Fibroblast of skin of abdomen (primary cell): ENCODE measurements around the gene CPLX3. TPM values are rescaled to one million over a fixed set of nuclear protein-coding genes. Genes with fewer than 3 reads are reported as not detected.
A peak's percentile ranks its signal among the peaks of the same experiment; 100 is the strongest.
"Not testable (repeated sequence)": the region's sequence is repeated elsewhere in the genome, so short reads cannot be mapped to it uniquely, and the experiment has no call there.

Source experiments
- DNase-seq: peaks from one replicate; pipeline ENCODE4 v3.0.0-alpha.2; 2013
- polyA plus RNA-seq, 2 experiments: library from polyadenylated mRNA; unstranded; fragments of 120-200 nt; gene quantifications; one replicate each; pipeline ENCODE4 v1.2.1, GENCODE V29; 2013; ENCODE audit not compliant: insufficient read length in 2 of 2

CPLX3 gene, protein sequence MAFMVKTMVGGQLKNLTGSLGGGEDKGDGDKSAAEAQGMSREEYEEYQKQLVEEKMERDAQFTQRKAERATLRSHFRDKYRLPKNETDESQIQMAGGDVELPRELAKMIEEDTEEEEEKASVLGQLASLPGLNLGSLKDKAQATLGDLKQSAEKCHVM
- not detected for polyA plus RNA-seq (2013, experiment 1 of 2; ENCODE audit: insufficient read length)
- not detected for polyA plus RNA-seq (2013, experiment 2 of 2; ENCODE audit: insufficient read length)

DNA sequence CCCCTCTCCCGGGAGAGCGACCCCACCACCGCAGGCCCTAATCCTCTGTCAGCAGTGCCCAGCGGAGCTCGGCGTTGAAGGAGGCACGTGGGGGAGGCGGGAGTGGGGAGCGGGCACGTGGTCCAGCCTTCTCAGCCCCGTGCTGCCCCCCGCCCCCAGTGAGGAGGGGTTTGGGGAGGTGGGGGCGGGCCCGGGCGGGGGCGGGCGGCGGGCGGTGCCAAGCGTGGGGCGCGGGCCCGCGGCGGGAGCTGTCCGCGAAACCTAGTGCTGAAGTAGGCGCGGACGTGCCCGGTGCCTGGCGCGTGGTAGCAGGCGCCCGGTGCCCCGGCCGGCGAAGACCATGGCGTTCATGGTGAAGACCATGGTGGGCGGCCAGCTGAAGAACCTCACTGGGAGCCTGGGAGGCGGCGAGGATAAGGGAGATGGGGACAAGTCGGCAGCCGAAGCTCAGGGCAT, at the start of gene CPLX3:
TSS of gene CPLX3 (plus strand) at position 264 of the 456 bp plus-strand sequence. CDS start at position 341, 77 bp downstream.
- no peak for DNase-seq

DNA sequence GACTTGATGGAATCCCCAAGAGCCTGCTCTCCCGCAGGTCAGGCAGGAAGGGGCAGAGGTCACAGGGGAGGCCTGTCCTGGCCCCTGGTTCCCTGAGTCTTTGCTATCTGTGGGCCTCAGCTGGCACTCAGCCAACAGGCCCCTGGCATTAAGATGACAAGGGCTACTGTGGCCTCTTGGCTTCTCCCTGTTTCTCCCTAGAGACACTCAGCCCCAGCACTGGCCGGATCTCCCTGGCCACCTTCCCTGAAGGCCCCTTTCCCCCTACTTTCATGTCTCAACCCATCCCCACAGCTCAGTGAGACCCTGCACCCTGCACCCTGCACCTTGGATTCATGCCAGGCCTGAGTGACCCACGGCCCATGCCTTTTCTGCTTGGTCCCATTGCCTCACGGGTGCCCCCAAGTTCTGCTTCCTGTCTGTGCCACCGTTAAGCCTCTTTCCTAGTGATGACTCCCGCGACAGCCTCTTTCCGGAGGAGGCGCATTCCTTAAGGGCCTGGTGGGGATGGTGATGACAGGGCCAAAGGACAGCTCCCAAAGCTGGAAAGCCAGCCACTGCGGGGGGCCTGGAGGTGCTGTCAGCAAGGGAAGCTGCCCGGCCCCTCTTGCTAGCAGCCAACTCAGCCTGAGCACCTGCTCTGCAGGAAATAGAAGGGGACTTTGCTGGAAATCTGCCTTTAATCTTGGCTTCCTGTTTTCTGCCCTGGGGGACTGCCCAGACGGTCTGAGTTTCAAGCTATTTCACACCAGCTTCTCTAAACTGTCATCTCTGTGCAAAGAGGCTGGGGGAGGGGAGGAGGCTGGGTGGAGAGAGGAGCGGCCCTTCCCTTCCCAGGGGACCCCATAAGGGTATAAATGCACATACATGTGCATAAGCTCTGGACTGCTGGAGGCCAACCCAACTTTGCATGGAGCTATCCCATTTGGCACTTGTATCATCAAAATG, 49.3 kb upstream of the CPLX3 start:
- DNase-seq, result peak; percentile 13

DNA sequence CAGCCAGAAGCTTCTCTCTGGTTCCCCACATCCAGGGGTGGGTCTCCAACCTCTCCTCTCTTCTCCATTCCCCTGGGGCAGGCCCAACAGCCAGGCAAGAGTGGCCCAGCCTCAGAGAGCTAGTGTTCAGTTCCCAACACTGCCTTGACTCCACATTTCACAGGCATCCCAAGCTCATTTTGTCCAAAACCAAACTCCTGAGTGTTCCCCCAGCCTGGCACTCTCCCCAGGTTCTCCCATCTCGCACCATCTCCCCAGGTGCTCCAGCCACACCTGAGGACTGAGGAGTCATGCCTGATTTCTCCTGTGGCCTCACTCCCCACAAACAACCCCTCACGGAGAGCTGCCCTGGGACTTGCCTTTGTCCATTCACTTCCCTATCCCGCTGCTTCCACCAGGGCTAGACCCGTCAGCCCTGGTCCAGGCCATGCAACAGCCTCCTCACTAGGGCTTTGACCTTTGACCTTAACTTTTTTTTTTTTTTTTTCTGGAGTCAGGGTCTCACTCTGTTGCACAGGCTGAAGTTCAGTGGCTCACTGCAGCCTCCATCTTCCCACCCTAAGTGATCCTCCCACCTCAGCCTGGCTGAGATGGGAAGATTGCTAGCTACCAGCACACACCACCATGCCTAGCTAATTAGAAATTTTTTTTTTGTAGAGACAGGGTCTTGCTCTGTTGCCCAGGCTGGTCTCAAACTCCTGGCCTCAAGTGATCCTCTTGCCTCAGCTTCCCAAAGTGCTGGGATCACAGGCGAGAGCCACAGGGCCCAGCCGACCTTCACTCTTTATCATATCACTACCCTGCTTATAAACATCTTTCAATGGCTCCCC, 48.4 kb upstream of the CPLX3 start:
- no peak for DNase-seq

DNA sequence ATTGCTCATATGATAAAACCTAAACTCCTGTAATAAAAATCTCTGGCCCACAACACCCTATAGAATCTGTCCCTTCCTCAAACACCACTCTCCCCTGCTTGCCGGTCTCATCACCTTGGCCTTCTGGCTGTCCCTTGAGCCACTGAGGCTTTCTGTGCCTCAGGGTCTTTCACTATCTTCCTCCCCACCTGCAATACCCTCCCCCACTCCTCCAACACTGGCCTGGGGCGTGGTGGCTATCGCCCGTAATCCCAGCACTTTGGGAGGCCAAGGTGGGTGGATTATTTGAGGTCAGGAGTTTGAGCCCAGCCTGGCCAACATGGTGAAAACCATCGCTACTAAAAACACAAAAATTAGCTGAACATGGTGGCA, 47.8 kb upstream of the CPLX3 start:
- DNase-seq, result no peak

DNA sequence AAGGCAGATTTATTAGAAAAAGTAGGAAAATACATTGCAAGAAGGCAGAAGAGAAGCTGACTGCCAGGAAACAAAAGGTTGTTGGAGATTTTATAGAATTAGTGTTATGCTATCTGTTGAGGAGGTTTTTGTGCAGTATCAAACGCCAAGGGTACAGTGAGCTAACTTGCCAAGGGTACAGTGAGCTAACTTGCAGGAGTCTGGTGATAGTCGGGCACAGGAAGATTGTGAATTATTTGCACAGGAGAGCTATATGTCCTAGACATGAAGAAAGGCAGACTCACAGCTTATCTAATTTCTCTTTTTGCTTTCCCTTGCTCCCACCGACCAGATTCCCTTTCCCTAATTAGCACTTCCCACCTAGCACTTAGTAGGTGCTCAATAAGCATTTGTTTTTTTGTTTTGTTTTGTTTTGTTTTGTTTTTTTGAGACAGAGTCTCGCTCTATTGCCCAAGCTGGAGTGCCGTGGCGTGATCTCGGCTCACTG, 47.2 kb upstream of the CPLX3 start:
- DNase-seq, result no peak

DNA sequence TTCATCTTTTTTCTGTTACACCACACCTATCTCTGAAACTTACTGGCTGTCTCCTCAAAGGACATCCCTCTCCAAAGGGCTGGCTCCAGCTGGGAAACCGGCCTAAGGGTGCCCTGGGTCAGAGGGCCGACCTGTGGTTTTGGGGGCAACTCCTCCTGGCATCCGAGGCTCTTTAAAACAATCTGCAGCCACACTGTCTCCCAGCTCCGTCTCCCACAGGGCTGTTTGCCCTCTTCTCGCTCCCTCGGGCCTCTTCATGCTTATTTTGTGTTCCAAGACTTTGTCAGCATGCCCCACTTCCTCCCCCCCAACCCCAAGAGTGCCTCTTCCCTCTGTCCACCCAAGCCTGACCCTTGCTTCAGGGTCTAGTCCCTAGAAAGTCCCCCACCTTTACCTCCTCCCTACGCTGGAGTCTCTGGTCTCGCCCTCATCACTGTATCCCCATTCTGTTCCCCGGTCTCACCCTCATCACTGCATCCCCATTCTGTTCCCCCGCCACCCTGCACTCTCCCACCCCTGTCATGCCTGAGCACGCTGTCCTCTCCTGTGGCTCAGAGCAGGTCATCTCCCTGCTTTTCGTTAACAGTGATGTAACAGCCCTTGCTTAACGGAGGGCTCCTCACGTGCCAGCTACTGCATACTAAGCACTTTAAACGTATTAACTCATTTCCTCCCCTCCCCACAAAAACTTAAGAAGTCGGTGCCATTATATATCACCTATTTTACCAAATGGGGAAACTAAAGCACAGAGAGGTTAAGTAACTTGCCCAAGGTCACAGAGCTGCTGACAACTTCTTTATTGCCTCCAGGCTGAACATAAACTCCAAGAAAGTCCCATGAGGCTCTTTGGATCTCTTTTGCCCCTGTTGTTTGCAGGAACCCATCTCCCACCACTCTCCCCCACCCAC, 45.6 kb upstream of the CPLX3 start:
- peak; percentile 44 for DNase-seq

DNA sequence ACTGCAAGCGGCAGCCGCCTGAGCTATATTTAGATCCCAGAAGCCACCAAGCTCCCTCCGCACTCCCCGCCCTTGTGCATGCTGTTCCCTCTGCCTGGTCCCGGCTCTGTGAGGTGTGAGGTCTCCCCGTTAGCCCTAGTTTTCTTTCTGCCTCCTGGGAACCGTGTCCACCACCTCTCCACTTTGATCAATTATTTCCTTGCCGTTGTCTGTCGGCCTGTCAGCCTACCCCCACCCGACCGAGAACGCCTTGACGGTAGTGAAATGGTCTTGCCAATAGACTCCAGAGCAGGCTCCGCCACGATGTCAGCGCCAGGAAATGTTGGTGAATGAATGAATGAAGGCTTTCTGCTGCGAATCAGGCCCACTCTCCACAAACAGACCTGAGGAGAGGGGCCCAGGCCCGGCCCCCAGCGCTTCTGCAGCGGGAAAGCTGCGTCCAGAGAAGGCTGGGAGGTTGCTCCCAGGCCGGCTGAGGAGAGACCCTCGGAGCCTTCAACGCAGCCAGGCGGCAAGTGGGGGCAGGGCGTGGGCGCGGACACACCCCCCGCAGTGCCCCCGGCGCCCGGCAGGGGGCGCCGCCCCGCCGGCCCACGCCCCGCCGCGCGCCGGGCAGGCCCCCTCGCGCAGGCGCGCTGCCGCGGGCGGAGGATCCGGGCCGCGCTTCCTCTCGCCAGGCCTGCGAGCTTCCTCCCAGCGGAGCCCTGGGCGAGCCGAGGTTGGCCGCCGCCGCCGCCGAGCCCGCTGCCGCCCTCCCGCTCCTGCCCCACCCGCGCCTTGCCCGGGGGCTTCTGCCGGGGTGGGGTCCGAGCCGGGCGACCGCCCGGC, 44.8 kb upstream of the CPLX3 start, which contains the start of gene CSK:
TSS of gene CSK (plus strand) at position 650 of the 828 bp plus-strand sequence. CDS start 16,218 bp downstream, outside the sequence.
- DNase-seq, result peak; percentile 71

DNA sequence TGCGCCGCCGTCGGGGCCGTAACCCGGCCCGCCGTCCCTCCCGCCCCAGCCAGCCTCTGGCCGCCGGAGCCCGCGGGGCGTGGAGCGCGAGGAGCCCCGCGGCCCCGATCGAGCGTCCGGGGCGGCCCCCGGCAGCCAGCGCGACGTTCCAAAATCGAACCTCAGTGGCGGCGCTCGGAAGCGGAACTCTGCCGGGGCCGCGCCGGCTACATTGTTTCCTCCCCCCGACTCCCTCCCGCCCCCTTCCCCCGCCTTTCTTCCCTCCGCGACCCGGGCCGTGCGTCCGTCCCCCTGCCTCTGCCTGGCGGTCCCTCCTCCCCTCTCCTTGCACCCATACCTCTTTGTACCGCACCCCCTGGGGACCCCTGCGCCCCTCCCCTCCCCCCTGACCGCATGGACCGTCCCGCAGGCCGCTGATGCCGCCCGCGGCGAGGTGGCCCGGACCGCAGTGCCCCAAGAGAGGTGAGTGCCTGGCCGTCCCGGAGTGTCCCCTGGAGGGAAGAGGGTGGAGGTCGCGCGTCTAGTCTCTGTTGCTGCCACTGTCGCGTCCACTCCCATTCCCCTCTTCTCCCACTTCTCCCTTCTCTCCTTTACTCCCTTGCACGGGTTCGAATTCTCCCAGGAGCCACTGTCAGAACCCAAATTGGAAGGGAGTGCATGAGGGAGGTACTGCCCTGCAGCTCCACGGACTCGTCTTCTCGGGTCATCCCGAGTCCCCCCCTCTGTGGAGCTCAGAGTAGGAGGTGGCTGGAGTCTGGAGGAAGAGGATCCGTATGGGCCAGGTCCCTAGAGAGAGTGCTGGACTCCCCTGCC, 44.0 kb upstream of the CPLX3 start:
- DNase-seq, result no peak

DNA sequence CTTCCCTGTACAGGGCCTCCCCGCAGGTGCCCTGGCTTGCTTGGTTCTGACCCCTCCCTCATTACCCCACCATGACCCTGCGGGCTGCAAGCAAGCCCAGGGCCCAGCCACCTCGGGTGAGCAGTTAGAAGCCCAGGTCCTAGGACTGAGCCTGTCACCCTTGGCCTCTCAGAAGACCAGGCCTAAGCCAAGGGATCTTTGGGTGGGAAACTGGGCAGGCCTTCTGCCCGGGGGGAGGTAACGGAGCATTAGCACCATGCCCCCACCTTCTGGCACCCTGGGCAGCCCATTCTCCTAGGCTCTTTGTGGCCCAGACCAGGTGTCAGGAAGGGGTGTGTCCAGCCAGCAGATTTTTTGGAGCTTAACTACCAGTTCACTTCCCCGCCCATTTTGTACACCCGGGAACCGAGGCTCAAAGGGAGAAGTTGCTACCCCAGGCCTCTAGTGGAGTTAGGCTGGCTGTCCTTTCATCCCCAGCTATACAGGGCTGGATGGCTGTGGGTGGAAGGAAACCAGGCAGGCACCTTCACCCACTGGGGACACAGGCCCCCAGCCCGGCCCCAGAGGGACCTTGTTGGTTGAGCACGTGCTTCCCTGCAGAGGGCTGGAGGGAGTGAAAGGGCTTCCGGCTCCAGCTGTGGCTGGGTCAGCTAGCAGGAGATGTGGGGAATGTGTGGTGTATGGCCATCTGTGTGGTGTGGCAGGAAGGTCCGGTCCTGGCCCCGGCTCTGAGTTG, 43.2 kb upstream of the CPLX3 start:
- no peak for DNase-seq

DNA sequence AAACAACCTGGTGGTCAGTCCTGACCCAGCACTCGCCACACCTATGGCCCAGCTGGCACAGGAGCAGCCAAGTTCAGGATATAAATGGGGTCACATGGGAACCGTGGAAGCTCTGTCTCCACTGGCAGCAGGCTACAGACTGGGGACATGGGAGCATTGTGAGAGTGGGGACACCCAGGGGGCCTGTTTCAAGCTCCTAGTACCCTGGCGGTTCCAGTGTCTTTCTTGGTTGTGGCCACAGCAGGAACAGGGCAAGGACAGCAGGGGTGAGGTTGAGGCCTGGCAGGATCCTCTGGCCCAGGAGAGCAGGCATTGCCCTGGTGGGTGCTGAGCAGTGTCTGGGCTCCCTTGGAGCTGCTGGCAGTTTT, 42.6 kb upstream of the CPLX3 start:
- no peak for DNase-seq

DNA sequence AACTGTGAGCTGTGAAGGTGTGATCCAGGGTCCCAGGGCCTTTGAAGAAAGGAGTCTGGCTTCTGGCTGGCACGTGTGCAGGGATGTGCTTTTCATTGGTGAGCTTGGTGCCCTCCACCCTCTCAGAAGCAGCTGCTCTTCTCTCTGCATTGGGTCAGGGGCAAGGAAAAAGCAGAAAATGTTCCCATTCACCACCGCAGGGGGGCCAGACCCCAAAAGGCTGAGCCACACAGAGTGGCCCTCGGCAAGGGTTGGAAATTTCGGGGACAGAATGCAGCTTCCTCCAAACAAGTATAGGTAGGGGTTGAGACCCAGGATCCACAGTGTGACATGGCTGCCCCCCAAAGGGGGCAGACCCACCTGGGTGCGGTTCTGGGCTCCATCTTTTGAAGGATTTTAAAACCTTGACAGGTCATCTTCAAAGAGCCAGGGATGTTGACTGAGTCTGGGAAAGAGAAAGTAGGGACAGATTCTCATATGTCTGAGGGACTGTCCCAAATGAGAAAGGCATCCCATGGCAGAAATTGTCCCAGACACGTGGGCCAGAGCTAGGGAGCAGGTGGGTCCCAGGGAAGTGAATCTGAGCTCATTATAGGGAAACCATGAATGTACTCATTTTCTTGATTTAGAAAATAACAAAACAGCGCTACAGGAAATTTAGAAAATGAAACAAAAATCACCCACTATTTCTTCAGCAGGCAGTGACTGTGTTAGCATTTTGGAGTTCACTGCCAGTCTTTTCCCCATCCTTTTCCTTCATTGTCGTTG, 41.8 kb upstream of the CPLX3 start:
- no peak for DNase-seq

DNA sequence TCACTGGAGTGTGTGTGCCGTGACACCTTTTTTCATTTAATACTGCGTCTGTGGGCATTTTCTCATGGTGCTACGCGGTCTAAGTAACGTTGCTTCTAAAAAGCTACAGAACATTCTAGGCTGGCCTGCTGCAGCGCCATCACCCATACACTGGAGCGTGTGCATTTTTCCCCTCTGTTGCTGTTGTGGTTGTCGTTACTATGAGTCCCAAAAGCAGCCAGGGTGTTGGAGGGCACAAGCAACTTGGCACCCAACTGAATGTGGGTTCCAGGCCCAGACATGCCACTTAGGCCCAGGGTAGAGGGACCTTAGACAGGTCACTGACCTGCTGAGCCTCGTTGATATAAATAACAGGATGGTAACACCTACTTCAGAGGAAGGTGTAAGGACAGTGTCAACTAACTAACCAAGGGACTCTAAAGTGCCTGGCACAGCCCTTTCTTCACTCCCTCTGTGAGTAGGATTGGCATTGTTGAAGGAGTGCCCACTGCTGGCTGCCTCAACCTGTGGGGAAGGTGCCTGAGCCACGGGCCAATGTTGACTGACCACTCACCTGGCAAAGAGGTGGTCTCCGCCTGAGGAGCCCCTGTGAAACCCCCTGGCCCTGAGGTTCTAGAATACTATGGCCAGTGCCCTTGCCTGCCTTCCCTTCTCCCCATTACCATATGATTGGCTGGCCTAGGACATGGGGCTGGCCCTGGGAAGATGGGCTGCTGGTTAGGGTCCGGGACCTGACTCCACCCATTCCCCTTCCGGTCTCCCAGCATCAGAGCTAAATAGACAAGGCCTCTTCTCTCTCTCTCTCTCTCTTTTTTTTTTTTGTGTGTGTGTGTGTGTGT, 41.0 kb upstream of the CPLX3 start:
- no peak for DNase-seq

DNA sequence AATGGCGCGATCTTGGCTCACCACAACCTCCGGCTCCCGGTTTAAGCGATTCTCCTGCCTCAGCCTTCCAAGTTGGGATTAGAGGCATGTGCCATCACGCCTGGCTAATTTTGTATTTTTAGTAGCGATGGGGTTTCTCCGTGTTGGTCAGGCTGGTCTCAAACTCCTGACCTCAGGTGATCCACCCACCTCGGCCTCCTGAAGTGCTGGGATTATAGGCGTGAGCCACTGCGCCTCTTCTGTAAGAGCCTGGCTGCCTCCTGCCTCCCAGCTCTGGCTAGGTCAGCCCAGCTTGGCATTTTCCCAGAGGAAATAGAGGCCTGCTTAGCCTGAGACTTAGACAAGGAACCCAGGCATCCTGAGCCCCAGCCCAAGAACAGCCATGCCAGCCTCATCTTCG, 40.3 kb upstream of the CPLX3 start:
- not testable (repeated sequence) for DNase-seq

DNA sequence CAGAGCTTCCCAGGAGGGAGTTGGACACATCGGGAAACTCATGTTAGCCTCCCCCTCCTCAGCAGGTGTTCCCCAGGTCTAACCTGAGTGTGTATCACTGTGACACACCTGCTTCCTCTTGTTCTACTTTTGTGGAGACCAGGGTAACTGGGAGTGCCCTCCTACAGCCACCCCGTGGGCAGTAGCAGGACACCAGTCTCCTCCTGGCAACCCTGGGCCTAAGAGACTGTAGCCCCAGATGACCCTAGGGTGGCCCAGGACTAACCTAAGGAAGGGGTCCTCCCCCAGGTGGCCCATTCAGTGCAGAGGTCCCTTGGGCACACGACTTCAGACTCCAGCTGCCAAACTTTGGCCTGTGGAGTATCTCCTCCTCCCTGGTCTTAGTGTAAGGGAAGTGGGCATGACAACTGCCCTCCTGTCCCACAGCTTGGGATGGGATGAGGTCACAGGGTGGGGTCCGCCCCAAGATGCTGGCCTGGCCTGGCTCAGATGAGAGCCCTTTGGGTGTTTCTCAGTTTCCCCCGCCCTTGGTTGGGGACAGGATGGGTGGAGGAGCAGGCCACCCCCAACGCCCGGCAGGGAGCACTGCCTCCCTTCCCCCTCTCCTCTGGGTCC, 39.8 kb upstream of the CPLX3 start:
- no peak for DNase-seq

DNA sequence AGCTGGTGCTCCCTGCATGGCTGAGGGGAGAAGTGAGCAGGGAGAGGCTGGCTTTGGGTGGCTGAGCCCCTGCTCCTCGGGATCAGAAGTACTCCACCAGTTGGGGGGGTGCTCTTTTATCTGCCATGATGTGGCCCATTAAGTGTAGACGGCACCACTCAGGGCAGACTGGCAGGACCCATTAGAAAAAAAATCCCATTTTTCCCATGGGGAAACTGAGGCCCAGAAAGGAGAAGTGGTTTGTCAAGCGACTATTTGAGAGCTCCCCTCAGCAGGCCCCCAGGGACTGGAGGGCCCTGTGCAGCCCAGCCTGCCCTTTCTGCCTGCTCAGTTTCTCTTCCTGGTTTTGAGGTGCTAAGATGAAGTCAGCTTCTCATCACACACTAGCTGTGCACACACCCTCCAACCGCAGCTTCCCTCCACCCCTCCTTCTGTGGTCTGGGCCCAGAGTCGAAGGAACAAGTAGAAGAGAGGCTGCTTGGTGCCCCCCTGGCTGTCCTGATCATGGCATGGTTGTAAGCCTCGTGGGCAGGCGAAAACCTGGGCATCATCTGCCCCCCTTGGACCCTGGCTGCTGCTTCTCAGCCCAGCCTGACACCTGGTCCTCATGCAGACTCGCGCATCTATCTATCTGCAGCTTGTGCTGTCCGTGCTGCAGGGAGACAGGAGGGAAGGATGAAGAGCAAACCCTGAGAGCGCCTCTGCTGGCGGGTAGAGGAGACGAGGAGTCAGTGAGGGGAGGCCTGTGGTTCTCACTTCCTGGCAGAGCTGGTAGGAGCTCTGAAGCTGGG, 39.0 kb upstream of the CPLX3 start:
- peak; percentile 60 for DNase-seq
